GM23338 (cell line): ENCODE data around the gene GALNT13. TPM values are rescaled to one million over a fixed set of nuclear protein-coding genes. Genes with fewer than 3 reads are reported as not detected.

Experiments
- ATAC-seq: fragments of 200-7000 bp; cut with Tn5 transposase; 3 replicates; pipeline ENCODE4 v1.9.1; 2020
- DNase-seq: peaks from one replicate; pipeline ENCODE4 v3.0.0-alpha.2; 2015; ENCODE audit warnings: low spot score
- H2AFZ ChIP-seq: fragments of 200-600 bp; sonication (generic); 2 replicates; pipeline ENCODE4 v1.8.0; 2016; ENCODE audit warnings: antibody characterized with exemption, mild to moderate bottlenecking, moderate library complexity
- H3F3A ChIP-seq: fragments of 200-600 bp; sonication (generic); replicated peaks from 2 replicates; pipeline ENCODE4 v1.8.0; 2017; ENCODE audit warnings: antibody characterized with exemption, mixed run types, low read depth
- H3K27ac ChIP-seq: fragments of 200-600 bp; sonication (generic); 2 replicates; pipeline ENCODE4 v1.6.1; 2016; ENCODE audit warnings: low read depth
- H3K27me3 ChIP-seq: fragments of 200-600 bp; sonication (generic); 2 replicates; pipeline ENCODE4 v1.8.0; 2016; ENCODE audit warnings: mild to moderate bottlenecking, mixed run types, moderate library complexity; ENCODE audit not compliant: insufficient read depth
- H3K36me3 ChIP-seq: fragments of 200-600 bp; sonication (generic); 2 replicates; pipeline ENCODE4 v1.8.0; 2016; ENCODE audit warnings: mild to moderate bottlenecking; ENCODE audit not compliant: insufficient read depth
- H3K4me1 ChIP-seq: fragments of 200-600 bp; sonication (generic); 2 replicates; pipeline ENCODE4 v1.8.0; 2016; ENCODE audit warnings: mild to moderate bottlenecking, moderate library complexity; ENCODE audit not compliant: insufficient read depth
- H3K4me2 ChIP-seq: fragments of 200-600 bp; sonication (generic); 2 replicates; pipeline ENCODE4 v1.7.1; 2017; ENCODE audit warnings: mixed run types
- H3K4me3 ChIP-seq: fragments of 200-600 bp; sonication (generic); 2 replicates; pipeline ENCODE4 v1.6.1; 2016; ENCODE audit warnings: mixed run types
- H3K79me2 ChIP-seq: fragments of 200-600 bp; sonication (generic); replicated peaks from 2 replicates; pipeline ENCODE4 v1.8.0; 2017; ENCODE audit warnings: mild to moderate bottlenecking; ENCODE audit not compliant: insufficient read depth
- H3K9me2 ChIP-seq: fragments of 200-600 bp; sonication (generic); 2 replicates; pipeline ENCODE4 v1.8.0; 2017; ENCODE audit not compliant: insufficient read depth
- H4K20me1 ChIP-seq: fragments of 200-600 bp; sonication (generic); replicated peaks from 2 replicates; pipeline ENCODE4 v1.8.0; 2017; ENCODE audit warnings: mild to moderate bottlenecking; ENCODE audit not compliant: insufficient read depth
- H3K27ac Mint-ChIP-seq: 2 replicates; pipeline ENCODE4 v1.8.0; 2020; ENCODE audit warnings: inconsistent platforms, mild to moderate bottlenecking, moderate library complexity, mixed read lengths
- H3K27me3 Mint-ChIP-seq: 3 replicates; pipeline ENCODE4 v1.8.0; 2022; ENCODE audit warnings: low read depth, mild to moderate bottlenecking, moderate library complexity, mixed read lengths, inconsistent platforms; ENCODE audit not compliant: insufficient read depth, poor library complexity
- H3K36me3 Mint-ChIP-seq: 3 replicates; pipeline ENCODE4 v1.8.0; 2021; ENCODE audit warnings: low read depth, mild to moderate bottlenecking, inconsistent platforms, moderate library complexity, mixed read lengths
- H3K4me1 Mint-ChIP-seq: 3 replicates; pipeline ENCODE4 v1.8.0; 2020; ENCODE audit warnings: mild to moderate bottlenecking, inconsistent platforms, mixed read lengths
- H3K4me3 Mint-ChIP-seq: 3 replicates; pipeline ENCODE4 v1.8.0; 2021; ENCODE audit warnings: moderate library complexity, mild to moderate bottlenecking, inconsistent platforms, mixed read lengths
- H3K9me3 Mint-ChIP-seq: 3 replicates; pipeline ENCODE4 v1.8.0; 2020; ENCODE audit warnings: moderate library complexity, mild to moderate bottlenecking, inconsistent platforms, mixed read lengths
- ETS1 ChIP-seq: IDR thresholded peaks from 2 replicates; pipeline ENCODE4 v1.6.1; 2016; ENCODE audit warnings: antibody characterized with exemption
- POLR2AphosphoS5 ChIP-seq: IDR thresholded peaks from 2 replicates; pipeline ENCODE4 v1.6.1; 2016; ENCODE audit warnings: antibody characterized with exemption, low read depth
- STAT1 ChIP-seq: IDR thresholded peaks from one replicate; pipeline ENCODE4 v1.6.1; 2016; ENCODE audit warnings: antibody characterized with exemption; ENCODE audit not compliant: unreplicated experiment
- ZNF114 ChIP-seq: fragments of 250-450 bp; sonication (Bioruptor Pico); IDR thresholded peaks from 2 replicates; pipeline ENCODE4 v1.5.0; 2020; ENCODE audit warnings: mild to moderate bottlenecking, moderate library complexity
- ZNF331 ChIP-seq: fragments of 250-450 bp; sonication (Bioruptor Pico); IDR thresholded peaks from 2 replicates; pipeline ENCODE4 v1.5.0; 2020; ENCODE audit warnings: low read depth, mild to moderate bottlenecking, moderate library complexity
- polyA plus RNA-seq: library from polyadenylated mRNA; unstranded; fragments of >200 nt; fragmentation: Nextera tagmentation; extraction: Ambion mirVana; gene quantifications from 2 replicates; pipeline ENCODE4 v1.2.1, GENCODE V29; 2016
- total RNA-seq: library from RNA; depleted of rRNA; stranded (reverse); fragments of >200 nt; shearing (Covaris generic); gene quantifications from 2 replicates; pipeline ENCODE4 v1.2.3, GENCODE V29; 2014
- TF ChIP-seq, protein P1 (sequence below): IDR thresholded peaks from one replicate; pipeline ENCODE4 v1.6.1; 2018; ENCODE audit warnings: antibody characterized with exemption; ENCODE audit not compliant: unreplicated experiment
- TF ChIP-seq, protein P2 (sequence below): fragments of 250-450 bp; sonication (Bioruptor Pico); IDR thresholded peaks from 2 replicates; pipeline ENCODE4 v1.5.0; 2020; ENCODE audit warnings: mild to moderate bottlenecking, moderate library complexity

Gene GALNT13
- total and polyA plus RNA-seq, 2 experiments from 2014 or later, result 3.5 to 5.2 TPM

DNA sequence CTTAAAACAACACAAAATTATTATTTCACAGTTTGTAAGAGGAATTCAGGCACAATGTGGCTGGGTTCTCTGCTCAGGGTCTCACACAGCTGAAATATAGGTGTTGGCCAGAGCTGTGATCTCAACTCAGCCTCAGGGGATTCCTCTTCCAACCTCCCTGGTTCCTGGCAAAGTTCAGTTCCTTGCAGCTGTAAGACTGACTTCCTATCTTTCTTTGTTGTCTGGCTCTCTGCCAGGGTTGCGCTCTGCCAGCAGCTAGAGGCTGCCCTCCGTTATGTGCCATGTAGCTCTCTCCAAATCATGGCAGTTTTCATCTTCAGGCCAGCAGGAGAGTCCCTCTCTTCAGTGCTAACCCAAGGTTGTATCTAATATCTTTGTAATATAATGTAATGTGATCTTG, 554.3 kb downstream of the GALNT13 start:
- TF ChIP-seq ZNF331 (no peak), ZNF114 (CRISPR knock-in tag) (no peak), STAT1 (no peak)
- TF ChIP-seq, protein P1, sequence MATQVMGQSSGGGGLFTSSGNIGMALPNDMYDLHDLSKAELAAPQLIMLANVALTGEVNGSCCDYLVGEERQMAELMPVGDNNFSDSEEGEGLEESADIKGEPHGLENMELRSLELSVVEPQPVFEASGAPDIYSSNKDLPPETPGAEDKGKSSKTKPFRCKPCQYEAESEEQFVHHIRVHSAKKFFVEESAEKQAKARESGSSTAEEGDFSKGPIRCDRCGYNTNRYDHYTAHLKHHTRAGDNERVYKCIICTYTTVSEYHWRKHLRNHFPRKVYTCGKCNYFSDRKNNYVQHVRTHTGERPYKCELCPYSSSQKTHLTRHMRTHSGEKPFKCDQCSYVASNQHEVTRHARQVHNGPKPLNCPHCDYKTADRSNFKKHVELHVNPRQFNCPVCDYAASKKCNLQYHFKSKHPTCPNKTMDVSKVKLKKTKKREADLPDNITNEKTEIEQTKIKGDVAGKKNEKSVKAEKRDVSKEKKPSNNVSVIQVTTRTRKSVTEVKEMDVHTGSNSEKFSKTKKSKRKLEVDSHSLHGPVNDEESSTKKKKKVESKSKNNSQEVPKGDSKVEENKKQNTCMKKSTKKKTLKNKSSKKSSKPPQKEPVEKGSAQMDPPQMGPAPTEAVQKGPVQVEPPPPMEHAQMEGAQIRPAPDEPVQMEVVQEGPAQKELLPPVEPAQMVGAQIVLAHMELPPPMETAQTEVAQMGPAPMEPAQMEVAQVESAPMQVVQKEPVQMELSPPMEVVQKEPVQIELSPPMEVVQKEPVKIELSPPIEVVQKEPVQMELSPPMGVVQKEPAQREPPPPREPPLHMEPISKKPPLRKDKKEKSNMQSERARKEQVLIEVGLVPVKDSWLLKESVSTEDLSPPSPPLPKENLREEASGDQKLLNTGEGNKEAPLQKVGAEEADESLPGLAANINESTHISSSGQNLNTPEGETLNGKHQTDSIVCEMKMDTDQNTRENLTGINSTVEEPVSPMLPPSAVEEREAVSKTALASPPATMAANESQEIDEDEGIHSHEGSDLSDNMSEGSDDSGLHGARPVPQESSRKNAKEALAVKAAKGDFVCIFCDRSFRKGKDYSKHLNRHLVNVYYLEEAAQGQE, result no peak
- Histone ChIP-seq H3K4me2 (no peak overlapping the region), H3K79me2 (no peaks in the 10 kb centered on the region), H3K4me1 (no peaks in the 10 kb centered on the region), H3K36me3 (no peaks in the 10 kb centered on the region), H2AFZ (no peak overlapping the region), H3K4me3 (no peak overlapping the region), H3K9me2 (no peaks in the 10 kb centered on the region), H3F3A (no peaks in the 10 kb centered on the region), H3K27ac (no peak overlapping the region), H4K20me1 (no peaks in the 10 kb centered on the region), H3K27me3 (no peaks in the 10 kb centered on the region)
- DNase-seq, result no peak
- no peaks in the 10 kb centered on the region for H3K27me3 Mint-ChIP-seq
- no peaks in the 10 kb centered on the region for H3K4me1 Mint-ChIP-seq
- no peak overlapping the region for H3K27ac Mint-ChIP-seq
- H3K36me3 Mint-ChIP-seq, result no peaks in the 10 kb centered on the region
- no peak overlapping the region for H3K4me3 Mint-ChIP-seq
- H3K9me3 Mint-ChIP-seq, result no peaks in the 10 kb centered on the region
- no peak for ATAC-seq

- Histone ChIP-seq H3K4me1 (no peaks in the 10 kb centered on the region), H4K20me1 (no peaks in the 10 kb centered on the region), H3F3A (no peaks in the 10 kb centered on the region), H2AFZ (no peak overlapping the region), H3K9me2 (no peaks in the 10 kb centered on the region), H3K4me3 (no peak overlapping the region), H3K27me3 (no peaks in the 10 kb centered on the region), H3K4me2 (no peak overlapping the region), H3K79me2 (no peaks in the 10 kb centered on the region), H3K27ac (no peak overlapping the region), H3K36me3 (no peaks in the 10 kb centered on the region)
- Mint-ChIP-seq H3K27ac (no peak overlapping the region), H3K36me3 (no peaks in the 10 kb centered on the region), H3K27me3 (no peaks in the 10 kb centered on the region), H3K4me3 (no peak overlapping the region), H3K4me1 (no peaks in the 10 kb centered on the region), H3K9me3 (no peaks in the 10 kb centered on the region)
- ATAC-seq (no peak), DNase-seq (no peak)
- TF ChIP-seq ETS1 (no peak), POLR2AphosphoS5 (no peak), ZNF114 (CRISPR knock-in tag) (no peak), STAT1 (no peak)
- TF ChIP-seq, protein P2, sequence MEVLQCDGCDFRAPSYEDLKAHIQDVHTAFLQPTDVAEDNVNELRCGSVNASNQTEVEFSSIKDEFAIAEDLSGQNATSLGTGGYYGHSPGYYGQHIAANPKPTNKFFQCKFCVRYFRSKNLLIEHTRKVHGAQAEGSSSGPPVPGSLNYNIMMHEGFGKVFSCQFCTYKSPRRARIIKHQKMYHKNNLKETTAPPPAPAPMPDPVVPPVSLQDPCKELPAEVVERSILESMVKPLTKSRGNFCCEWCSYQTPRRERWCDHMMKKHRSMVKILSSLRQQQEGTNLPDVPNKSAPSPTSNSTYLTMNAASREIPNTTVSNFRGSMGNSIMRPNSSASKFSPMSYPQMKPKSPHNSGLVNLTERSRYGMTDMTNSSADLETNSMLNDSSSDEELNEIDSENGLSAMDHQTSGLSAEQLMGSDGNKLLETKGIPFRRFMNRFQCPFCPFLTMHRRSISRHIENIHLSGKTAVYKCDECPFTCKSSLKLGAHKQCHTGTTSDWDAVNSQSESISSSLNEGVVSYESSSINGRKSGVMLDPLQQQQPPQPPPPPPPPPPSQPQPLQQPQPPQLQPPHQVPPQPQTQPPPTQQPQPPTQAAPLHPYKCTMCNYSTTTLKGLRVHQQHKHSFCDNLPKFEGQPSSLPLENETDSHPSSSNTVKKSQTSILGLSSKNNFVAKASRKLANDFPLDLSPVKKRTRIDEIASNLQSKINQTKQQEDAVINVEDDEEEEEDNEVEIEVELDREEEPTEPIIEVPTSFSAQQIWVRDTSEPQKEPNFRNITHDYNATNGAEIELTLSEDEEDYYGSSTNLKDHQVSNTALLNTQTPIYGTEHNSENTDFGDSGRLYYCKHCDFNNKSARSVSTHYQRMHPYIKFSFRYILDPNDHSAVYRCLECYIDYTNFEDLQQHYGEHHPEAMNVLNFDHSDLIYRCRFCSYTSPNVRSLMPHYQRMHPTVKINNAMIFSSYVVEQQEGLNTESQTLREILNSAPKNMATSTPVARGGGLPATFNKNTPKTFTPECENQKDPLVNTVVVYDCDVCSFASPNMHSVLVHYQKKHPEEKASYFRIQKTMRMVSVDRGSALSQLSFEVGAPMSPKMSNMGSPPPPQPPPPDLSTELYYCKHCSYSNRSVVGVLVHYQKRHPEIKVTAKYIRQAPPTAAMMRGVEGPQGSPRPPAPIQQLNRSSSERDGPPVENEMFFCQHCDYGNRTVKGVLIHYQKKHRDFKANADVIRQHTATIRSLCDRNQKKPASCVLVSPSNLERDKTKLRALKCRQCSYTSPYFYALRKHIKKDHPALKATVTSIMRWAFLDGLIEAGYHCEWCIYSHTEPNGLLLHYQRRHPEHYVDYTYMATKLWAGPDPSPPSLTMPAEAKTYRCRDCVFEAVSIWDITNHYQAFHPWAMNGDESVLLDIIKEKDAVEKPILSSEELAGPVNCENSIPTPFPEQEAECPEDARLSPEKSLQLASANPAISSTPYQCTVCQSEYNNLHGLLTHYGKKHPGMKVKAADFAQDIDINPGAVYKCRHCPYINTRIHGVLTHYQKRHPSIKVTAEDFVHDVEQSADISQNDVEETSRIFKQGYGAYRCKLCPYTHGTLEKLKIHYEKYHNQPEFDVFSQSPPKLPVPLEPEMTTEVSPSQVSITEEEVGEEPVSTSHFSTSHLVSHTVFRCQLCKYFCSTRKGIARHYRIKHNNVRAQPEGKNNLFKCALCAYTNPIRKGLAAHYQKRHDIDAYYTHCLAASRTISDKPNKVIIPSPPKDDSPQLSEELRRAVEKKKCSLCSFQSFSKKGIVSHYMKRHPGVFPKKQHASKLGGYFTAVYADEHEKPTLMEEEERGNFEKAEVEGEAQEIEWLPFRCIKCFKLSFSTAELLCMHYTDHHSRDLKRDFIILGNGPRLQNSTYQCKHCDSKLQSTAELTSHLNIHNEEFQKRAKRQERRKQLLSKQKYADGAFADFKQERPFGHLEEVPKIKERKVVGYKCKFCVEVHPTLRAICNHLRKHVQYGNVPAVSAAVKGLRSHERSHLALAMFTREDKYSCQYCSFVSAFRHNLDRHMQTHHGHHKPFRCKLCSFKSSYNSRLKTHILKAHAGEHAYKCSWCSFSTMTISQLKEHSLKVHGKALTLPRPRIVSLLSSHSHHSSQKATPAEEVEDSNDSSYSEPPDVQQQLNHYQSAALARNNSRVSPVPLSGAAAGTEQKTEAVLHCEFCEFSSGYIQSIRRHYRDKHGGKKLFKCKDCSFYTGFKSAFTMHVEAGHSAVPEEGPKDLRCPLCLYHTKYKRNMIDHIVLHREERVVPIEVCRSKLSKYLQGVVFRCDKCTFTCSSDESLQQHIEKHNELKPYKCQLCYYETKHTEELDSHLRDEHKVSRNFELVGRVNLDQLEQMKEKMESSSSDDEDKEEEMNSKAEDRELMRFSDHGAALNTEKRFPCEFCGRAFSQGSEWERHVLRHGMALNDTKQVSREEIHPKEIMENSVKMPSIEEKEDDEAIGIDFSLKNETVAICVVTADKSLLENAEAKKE (CRISPR knock-in tag), result no peak
- TF ChIP-seq, protein P1, result no peak
These were observed 555.7 kb downstream of the GALNT13 start for GRCh38 chr2:154427453-154427852.
